Pancreas (tissue), 10 donors: Measurements from ENCODE around the gene HORMAD2. TPM values are rescaled to one million over a fixed set of nuclear protein-coding genes. Genes with fewer than 3 reads are reported as not detected.

ENCODE experiments used
- ATAC-seq, 4 donors: fragments of 200-7000 bp; cut with Tn5 transposase; one replicate each; pipeline versions ENCODE4 v1.8.0 to v1.9.1; 2020; ENCODE audit warnings: mild to moderate bottlenecking in 4 of 4, moderate library complexity in 4 of 4
- DNase-seq, 6 donors: peaks; one replicate each; pipeline ENCODE4 v3.0.0-alpha.2; 2020
- FAIRE-seq: peaks from 2 replicates; lab custom pipeline; 2012; peaks lifted over from hg19 to GRCh38; lab: Jason Lieb, UNC
- H3K27ac ChIP-seq, 4 donors: fragments of 200-600 bp; sonication (generic); 1 replicate in 3 of 4; 2 replicates in 1 of 4; pipeline versions ENCODE4 v1.5.0 to v1.8.0; 2020
- H3K27me3 ChIP-seq, 4 donors: fragments of 200-600 bp; one replicate each; pipeline ENCODE4 v1.8.0; 2021
- H3K36me3 ChIP-seq, 3 donors: fragments of 200-600 bp; sonication (generic) in 1 of 3; one replicate each; pipeline versions ENCODE4 v1.5.0 to v1.8.0; 2020 to 2021
- H3K4me1 ChIP-seq, 3 donors: fragments of 200-600 bp; one replicate each; pipeline ENCODE4 v1.8.0; 2021
- H3K4me3 ChIP-seq, 4 donors: fragments of 200-600 bp; sonication (generic) in 2 of 4; one replicate each; pipeline versions ENCODE4 v1.5.0 to v1.8.0; 2020 to 2021
- H3K9me3 ChIP-seq, 4 donors: fragments of 200-600 bp; one replicate each; pipeline ENCODE4 v1.8.0; 2021
- CTCF ChIP-seq, 4 donors: fragments of 200-600 bp; sonication (generic) in 3 of 4; IDR thresholded peaks; one replicate each; pipeline versions ENCODE4 v1.5.0 to v1.8.0; 2021; ENCODE audit warnings: antibody characterized with exemption in 4 of 4
- WGBS, 2 donors: extraction: QIAGEN DNeasy Blood & Tissue Kit; methylation state at CpG; one replicate each; pipeline ENCODE4 v1.1.7; 2013; 5-methylcytosine and 5-hydroxymethylcytosine counted together
- intact Hi-C, 3 donors: fragments of 100-400 bp; cut with DNase I; formaldehyde crosslinking; loops; one replicate each; pipeline versions ENCODE4 v1.11.1 to v1.14.2; 2022
- polyA plus RNA-seq, 2 donors: library from polyadenylated mRNA; stranded (reverse); fragments of 200-250 nt; gene quantifications; one replicate each; pipeline ENCODE4 v1.2.3, GENCODE V29; 2013
- total RNA-seq, 6 donors: library from RNA; stranded (reverse); fragmentation: NEBNext Ultra II Directional in 4 of 6; extraction: Animal tissue kit (Norgen Biotek cat#: 25700) in 4 of 6; gene quantifications; one replicate each; pipeline versions ENCODE4 v1.2.1 to v1.2.4, GENCODE V29; 2021 to 2023
- donor health status: healthy with polysubstance abuse.
- donor health status: DM: no; HTN: no; CAD: no; lungs with moderate emphysema.
- donor health status: DM: no; HTN: no; CAD: no.
- donor health status: control.
- donor health status: control.
- donor health status: Bipolar disorder and iron deficiency.
- donor health status: DM: yes; HTN: yes; CAD: no.
- donor health status: DM: no; HTN: no; CAD: no.
- donor health status: DM: no; HTN: no; CAD: no.
- donor health status: DM: yes; HTN: yes; CAD: no.

Gene HORMAD2
- total and polyA plus RNA-seq, 8 donors, result not detected

GRCh38 chr22:30074994-30075393 is 5.3 kb upstream of the HORMAD2 start:
- no peak for FAIRE-seq
- H3K4me1 ChIP-seq, result no peaks in the 10 kb centered on the region
- ATAC-seq, result no peak

GRCh38 chr22:30077279-30077880 is 2.9 kb upstream of the HORMAD2 start:
- ATAC-seq, result no peak
- TF ChIP-seq CTCF (IDR thresholded peaks at IDR 0.05), result no peak
- H3K27ac ChIP-seq, result no peak overlapping the region
- no peak for DNase-seq
- 81 to 83% methylated on average over 3 of the region's 3 CpGs for WGBS, 2 donors
- H3K9me3 ChIP-seq, result no peaks in the 10 kb centered on the region
- H3K4me3 ChIP-seq, result no peak overlapping the region
- no peak for FAIRE-seq
- no peaks in the 10 kb centered on the region for H3K4me1 ChIP-seq
- H3K27me3 ChIP-seq, result no peaks in the 10 kb centered on the region
- intact Hi-C loops, result no loop called here
- H3K36me3 ChIP-seq, result no peaks in the 10 kb centered on the region

More at GRCh38 chr22:30074994-30075393, 5.3 kb upstream of the HORMAD2 start:
- 76 to 84% methylated on average over 3 of the region's 3 CpGs for WGBS, 2 donors
- TF ChIP-seq CTCF (IDR thresholded peaks at IDR 0.05), result no peak
- no peaks in the 10 kb centered on the region for H3K9me3 ChIP-seq
- H3K4me3 ChIP-seq, result no peak overlapping the region
- DNase-seq, result no peak
- no peaks in the 10 kb centered on the region for H3K36me3 ChIP-seq
- H3K27me3 ChIP-seq, result no peaks in the 10 kb centered on the region
- H3K27ac ChIP-seq, result no peak overlapping the region
- intact Hi-C loops, result no loop called here

GRCh38 chr22:30078320-30079311 is 1.6 kb upstream of the HORMAD2 start:
- DNase-seq, result no peak
- Histone ChIP-seq H3K9me3 (no peaks in the 10 kb centered on the region), H3K4me3 (no peak overlapping the region), H3K4me1 (no peaks in the 10 kb centered on the region), H3K27ac (no peak overlapping the region), H3K36me3 (no peaks in the 10 kb centered on the region), H3K27me3 (no peaks in the 10 kb centered on the region)
- ATAC-seq, result peak in 1 of 4 donors; percentile 46
- WGBS, 2 donors, result 82 to 86% methylated on average over 10 of the region's 10 CpGs
- TF ChIP-seq CTCF (IDR thresholded peaks at IDR 0.05), result no peak
- intact Hi-C loops, result no loop called here
- no peak for FAIRE-seq

- WGBS, 2 donors, result 87 to 92% methylated on average over 9 of the region's 9 CpGs
- Histone ChIP-seq H3K4me3 (no peak overlapping the region), H3K27ac (no peak overlapping the region), H3K9me3 (no peaks in the 10 kb centered on the region), H3K4me1 (no peaks in the 10 kb centered on the region), H3K36me3 (no peaks in the 10 kb centered on the region), H3K27me3 (no peaks in the 10 kb centered on the region)
- ATAC-seq, result no peak
- FAIRE-seq, result no peak
- no peak for TF ChIP-seq CTCF (IDR thresholded peaks at IDR 0.05)
- no peak for DNase-seq
- intact Hi-C loops, result loop anchor here in 1 of 3 donors (10.0 kb wide), 2 partner anchors 396 to 446 kb away; no protein-coding TSS in a partner anchor
These were observed 541 bp downstream of the HORMAD2 start for GRCh38 chr22:30080805-30081204.
